ENCODE measurements around the gene CCDC157.

Gene CCDC157

DNA sequence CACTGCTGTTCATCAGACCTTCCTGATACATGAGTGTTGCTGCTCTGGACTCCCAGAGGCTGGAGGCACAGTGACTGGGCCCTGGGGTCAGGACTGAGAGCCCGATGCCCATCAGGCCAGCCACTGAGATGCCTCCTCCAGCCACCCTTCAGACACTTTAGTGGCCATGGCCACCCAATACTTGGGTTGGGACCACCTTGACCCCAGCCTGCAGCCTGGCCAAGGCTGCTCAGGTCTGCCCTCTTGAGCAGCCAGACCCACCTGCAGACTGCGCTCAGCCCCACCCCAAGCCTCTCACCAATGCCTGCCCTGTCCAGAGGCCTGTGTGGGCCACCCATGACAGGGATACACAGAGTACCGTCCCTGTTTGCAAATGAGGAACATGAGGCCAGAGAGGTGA is 26.3 kb downstream of the CCDC157 start:
- H3K4me1 ChIP-seq (ENCODE audit: insufficient read depth, low read length): peaks cover 5% of the 10 kb centered on the region; the same call in 1 of the 2 replicates

DNA sequence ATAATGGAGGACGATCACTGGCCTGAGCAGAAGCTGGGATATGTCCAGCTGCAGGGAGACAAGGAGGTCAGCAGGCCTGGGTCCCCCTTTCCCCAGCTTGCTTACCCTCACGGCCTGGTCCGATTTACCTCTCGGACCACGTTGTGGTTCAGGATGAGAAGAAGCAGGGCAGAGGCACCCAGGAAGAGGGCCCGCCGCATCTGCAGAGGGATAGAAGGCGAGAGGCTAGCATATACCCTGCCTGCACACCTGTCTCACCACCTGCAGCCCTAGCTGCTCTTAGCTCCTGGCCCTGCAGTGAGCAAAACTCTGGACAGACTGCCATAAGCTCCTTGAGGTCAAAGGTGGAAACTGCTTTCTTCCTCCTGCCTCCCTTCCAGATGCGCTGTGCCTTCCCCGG is 29.1 kb downstream of the CCDC157 start:
- Histone ChIP-seq H3K9me3 (ENCODE audit: insufficient read depth, low read depth, low read length) (peaks cover 5% of the 10 kb centered on the region), H3K36me3 (ENCODE audit: insufficient read depth, low read depth, low read length) (peaks cover 14% of the 10 kb centered on the region), H3K9ac (ENCODE audit: low read depth, low read length) (no peak overlapping the region), H3K4me1 (ENCODE audit: insufficient read depth, low read length) (peaks cover 5% of the 10 kb centered on the region; the same call in 1 of the 2 replicates), H3K4me3 (ENCODE audit: low read length) (peak overlapping the region; percentile 72; the same call in 1 of the 2 replicates), H3K27me3 (ENCODE audit: insufficient read depth, low read length) (no peaks in the 10 kb centered on the region), H3K27ac (ENCODE audit: low read length) (no peak overlapping the region)

More for the DNA sequence above, 26.3 kb downstream of the CCDC157 start:
- Histone ChIP-seq H3K27ac (ENCODE audit: low read length) (no peak overlapping the region), H3K36me3 (ENCODE audit: insufficient read depth, low read depth, low read length) (peaks cover 22% of the 10 kb centered on the region), H3K9me3 (ENCODE audit: insufficient read depth, low read depth, low read length) (no peaks in the 10 kb centered on the region), H3K4me3 (ENCODE audit: low read length) (no peak overlapping the region), H3K9ac (ENCODE audit: low read depth, low read length) (no peak overlapping the region), H3K27me3 (ENCODE audit: insufficient read depth, low read length) (no peaks in the 10 kb centered on the region)

DNA sequence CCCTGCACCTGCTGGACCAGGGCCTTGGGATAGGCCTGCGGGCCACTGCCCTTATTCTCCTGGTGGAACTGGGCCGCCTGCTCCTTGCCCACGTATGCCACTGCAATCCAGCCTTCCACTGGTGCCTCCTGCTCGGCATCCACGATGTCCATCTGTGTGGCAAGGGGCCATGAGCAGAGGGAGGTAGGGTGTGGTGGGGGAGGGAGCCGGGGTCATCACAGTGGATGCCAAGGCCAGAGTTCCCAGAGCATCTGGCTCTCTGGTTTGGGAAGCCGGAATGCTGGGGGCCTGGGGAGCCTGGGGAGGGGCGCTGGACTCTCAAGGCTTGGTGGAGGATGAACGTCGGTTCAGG is 29.8 kb downstream of the CCDC157 start:
- Histone ChIP-seq H3K9me3 (ENCODE audit: insufficient read depth, low read depth, low read length) (peaks cover 6% of the 10 kb centered on the region), H3K4me1 (ENCODE audit: insufficient read depth, low read length) (peaks cover 5% of the 10 kb centered on the region; the same call in 1 of the 2 replicates), H3K36me3 (ENCODE audit: insufficient read depth, low read depth, low read length) (peaks cover 10% of the 10 kb centered on the region), H3K4me3 (ENCODE audit: low read length) (peak overlapping the region; percentile 72), H3K27me3 (ENCODE audit: insufficient read depth, low read length) (no peaks in the 10 kb centered on the region), H3K9ac (ENCODE audit: low read depth, low read length) (peak overlapping the region; percentile 70; the same call in 1 of the 2 replicates), H3K27ac (ENCODE audit: low read length) (no peak overlapping the region)

DNA sequence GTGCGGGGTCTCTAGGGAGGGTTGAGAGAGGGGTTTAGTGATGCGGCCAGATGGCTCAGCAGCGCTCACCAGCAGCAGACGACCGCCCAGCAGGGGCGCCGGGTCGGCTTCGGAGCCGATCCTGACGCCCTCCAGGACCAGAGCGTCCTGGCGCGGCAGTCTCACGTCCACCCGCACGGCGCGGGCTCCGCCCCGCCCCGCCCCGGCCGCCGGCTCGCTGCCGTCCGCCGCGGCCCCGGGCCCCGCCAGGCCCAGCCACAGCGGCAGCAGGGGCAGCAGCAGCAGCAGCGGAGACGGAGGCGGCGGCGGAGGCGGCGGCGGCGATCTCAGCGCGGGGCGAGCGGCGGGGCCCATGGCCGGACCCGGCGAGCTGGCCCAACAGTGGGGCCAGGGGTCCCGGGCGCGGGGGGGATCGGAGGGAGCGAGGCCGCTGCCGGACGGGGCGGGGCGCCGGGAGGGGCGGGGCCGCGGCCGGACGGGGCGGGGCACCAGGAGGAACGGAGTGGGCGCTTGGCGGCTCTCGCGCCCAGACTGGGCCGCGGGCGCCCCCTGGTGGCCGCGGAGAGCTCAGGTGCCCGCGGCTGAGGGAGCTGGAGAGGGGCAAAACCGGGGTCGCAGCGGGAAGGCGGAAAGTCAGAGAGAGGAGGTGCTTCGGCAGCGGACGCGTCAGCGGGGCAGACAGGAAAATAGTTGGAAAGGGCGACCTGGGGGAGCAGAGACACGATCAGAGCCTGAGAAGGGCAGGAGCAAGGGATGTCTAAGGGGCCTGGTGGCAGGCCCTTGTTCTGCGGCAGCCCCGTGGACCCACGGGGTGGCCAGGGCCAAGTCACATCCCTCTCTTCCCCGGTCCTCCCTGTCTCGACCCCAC is 30.4 kb downstream of the CCDC157 start, which contains the start of gene RNF215:
TSS of gene RNF215 (minus strand) at position 452 of the 868 bp plus-strand sequence. CDS start at position 354, 98 bp downstream.
- H3K27ac ChIP-seq (ENCODE audit: low read length): no peak within 1 kb of the TSS
- H3K36me3 ChIP-seq (ENCODE audit: insufficient read depth, low read depth, low read length): peaks cover 6% of the 10 kb centered on the region; the same call in 1 of the 2 replicates
- peaks cover 6% of the 10 kb centered on the region for H3K9me3 ChIP-seq (ENCODE audit: insufficient read depth, low read depth, low read length)
- peaks cover 5% of the 10 kb centered on the region; the same call in 1 of the 2 replicates for H3K4me1 ChIP-seq (ENCODE audit: insufficient read depth, low read length)
- no peaks in the 10 kb centered on the region for H3K27me3 ChIP-seq (ENCODE audit: insufficient read depth, low read length)
- peak within 1 kb of the TSS; percentile 70; the same call in 1 of the 2 replicates for H3K9ac ChIP-seq (ENCODE audit: low read depth, low read length)
- peak within 1 kb of the TSS; percentile 72 for H3K4me3 ChIP-seq (ENCODE audit: low read length)

DNA sequence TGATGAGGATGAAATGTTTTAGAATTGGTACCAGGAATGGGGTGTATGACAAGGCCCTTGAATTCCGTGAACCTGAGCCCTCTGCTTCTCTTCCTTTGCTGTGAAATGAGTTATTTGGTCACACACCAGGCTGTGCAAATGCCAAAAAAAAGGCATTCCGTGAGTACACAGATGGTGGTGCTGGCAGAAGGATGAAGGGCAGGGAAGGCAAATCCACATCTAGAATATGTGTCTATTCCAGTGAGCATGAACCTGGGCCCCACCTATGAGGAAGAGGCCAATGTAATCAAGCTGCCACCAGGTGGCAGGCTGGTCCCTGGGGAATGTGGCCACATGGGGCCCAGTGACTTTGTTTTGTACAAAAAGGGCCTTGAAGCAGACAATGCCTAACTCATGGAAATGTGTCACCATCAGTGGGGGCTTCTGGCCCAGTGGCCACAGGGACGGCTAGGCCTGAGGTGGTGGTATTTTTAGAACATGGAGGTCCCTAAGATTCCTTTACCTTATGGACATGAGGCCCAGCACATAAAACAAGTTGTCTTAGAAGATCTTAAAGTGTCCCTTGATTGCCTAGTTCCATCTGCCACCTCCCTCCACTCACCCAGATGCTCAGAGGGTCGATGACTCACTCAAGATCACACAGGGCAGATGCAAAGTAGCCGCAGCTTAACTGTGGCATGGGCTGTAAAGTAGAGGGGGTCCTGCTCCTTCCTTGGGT is 34.3 kb downstream of the CCDC157 start:
- H3K9ac ChIP-seq (ENCODE audit: low read depth, low read length): peak overlapping the region; percentile 22; the same call in 1 of the 2 replicates
- H3K4me3 ChIP-seq (ENCODE audit: low read length): no peak overlapping the region
- peaks cover 10% of the 10 kb centered on the region for H3K27me3 ChIP-seq (ENCODE audit: insufficient read depth, low read length)
- peaks cover 8% of the 10 kb centered on the region; the same call in 1 of the 2 replicates for H3K4me1 ChIP-seq (ENCODE audit: insufficient read depth, low read length)
- H3K27ac ChIP-seq (ENCODE audit: low read length): no peak overlapping the region
- peaks cover 6% of the 10 kb centered on the region for H3K9me3 ChIP-seq (ENCODE audit: insufficient read depth, low read depth, low read length)
- no peaks in the 10 kb centered on the region for H3K36me3 ChIP-seq (ENCODE audit: insufficient read depth, low read depth, low read length)

DNA sequence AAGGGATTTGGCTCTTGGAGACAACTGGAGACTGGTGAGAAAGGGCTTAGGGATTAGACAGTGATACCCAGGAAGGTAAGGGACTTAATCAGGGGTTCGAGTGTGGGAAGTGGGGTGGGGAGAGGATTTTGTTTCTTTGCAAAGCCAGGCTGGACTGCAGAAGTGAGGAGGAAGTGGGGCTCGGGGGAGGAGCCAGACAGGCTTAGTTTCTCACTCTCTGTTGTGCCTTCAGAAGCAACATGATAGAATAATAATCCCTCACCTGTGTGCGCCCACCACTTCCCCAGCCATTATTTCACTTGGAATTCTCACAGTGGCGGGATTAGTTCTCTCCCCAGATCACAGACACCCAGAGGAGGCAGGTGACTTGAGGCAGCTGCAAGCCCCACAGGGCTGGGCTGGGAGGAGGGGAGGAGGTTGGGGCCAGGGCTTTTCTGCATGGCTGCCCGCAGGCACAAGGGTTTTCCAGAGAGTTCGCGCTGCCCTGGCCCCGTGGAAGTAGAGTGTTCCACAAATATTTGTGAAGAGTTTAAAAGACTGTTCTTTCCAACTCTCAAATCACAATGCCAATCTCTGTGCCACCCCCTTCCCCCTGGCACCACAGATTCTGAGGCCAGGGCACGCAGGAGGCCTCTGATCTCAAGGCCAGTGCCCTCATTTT is 36.0 kb downstream of the CCDC157 start:
- H3K36me3 ChIP-seq (ENCODE audit: insufficient read depth, low read depth, low read length): no peaks in the 10 kb centered on the region
- no peak overlapping the region for H3K9ac ChIP-seq (ENCODE audit: low read depth, low read length)
- H3K4me1 ChIP-seq (ENCODE audit: insufficient read depth, low read length): peaks cover 8% of the 10 kb centered on the region
- no peak overlapping the region for H3K4me3 ChIP-seq (ENCODE audit: low read length)
- no peak overlapping the region for H3K27ac ChIP-seq (ENCODE audit: low read length)
- peaks cover 6% of the 10 kb centered on the region for H3K9me3 ChIP-seq (ENCODE audit: insufficient read depth, low read depth, low read length)
- H3K27me3 ChIP-seq (ENCODE audit: insufficient read depth, low read length): peaks cover 27% of the 10 kb centered on the region

DNA sequence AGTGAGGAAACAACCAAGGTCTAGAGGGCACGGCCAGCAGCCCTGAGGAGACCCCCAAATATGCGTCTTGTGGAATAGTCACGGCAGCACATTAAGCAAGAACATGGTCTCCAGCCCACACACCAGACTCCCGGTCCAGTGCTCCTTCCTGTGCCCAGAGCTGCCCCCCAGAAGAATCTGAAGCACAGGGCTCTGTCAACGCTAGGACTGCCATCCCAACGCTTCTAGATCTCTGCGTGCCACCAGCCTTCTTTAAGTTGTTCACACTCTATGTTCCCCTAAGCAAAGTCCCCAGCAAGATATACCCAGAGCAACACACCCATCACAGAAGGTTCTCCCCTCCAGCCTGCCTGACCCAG is 36.5 kb downstream of the CCDC157 start:
- Histone ChIP-seq H3K4me1 (ENCODE audit: insufficient read depth, low read length) (peaks cover 8% of the 10 kb centered on the region), H3K9ac (ENCODE audit: low read depth, low read length) (no peak overlapping the region), H3K4me3 (ENCODE audit: low read length) (no peak overlapping the region), H3K27ac (ENCODE audit: low read length) (no peak overlapping the region), H3K9me3 (ENCODE audit: insufficient read depth, low read depth, low read length) (peaks cover 6% of the 10 kb centered on the region), H3K36me3 (ENCODE audit: insufficient read depth, low read depth, low read length) (no peaks in the 10 kb centered on the region), H3K27me3 (ENCODE audit: insufficient read depth, low read length) (peaks cover 32% of the 10 kb centered on the region)

DNA sequence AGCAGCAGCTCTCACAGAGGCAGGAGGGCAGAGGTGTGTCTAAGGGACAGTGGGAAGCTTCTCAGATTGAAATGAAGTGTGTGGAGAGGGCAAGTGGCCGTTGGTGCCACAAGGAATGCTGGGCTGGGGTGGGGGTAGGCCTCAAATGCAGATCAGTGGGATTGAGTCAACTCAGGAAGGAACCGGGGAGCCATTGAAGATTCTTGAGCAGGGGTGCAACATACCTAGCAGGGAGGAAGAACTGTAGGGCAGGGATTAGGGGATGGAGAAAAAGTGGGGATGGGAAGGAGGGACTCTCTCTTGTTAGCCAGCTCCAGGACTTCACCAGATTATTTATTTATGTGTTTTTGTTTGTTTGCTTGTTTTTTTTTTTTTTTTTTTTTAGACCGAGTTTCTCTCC is 37.1 kb downstream of the CCDC157 start:
- peaks cover 6% of the 10 kb centered on the region for H3K9me3 ChIP-seq (ENCODE audit: insufficient read depth, low read depth, low read length)
- H3K27me3 ChIP-seq (ENCODE audit: insufficient read depth, low read length): peaks cover 38% of the 10 kb centered on the region
- no peak overlapping the region for H3K27ac ChIP-seq (ENCODE audit: low read length)
- H3K4me1 ChIP-seq (ENCODE audit: insufficient read depth, low read length): peaks cover 8% of the 10 kb centered on the region
- no peak overlapping the region for H3K9ac ChIP-seq (ENCODE audit: low read depth, low read length)
- no peak overlapping the region for H3K4me3 ChIP-seq (ENCODE audit: low read length)
- H3K36me3 ChIP-seq (ENCODE audit: insufficient read depth, low read depth, low read length): no peaks in the 10 kb centered on the region

DNA sequence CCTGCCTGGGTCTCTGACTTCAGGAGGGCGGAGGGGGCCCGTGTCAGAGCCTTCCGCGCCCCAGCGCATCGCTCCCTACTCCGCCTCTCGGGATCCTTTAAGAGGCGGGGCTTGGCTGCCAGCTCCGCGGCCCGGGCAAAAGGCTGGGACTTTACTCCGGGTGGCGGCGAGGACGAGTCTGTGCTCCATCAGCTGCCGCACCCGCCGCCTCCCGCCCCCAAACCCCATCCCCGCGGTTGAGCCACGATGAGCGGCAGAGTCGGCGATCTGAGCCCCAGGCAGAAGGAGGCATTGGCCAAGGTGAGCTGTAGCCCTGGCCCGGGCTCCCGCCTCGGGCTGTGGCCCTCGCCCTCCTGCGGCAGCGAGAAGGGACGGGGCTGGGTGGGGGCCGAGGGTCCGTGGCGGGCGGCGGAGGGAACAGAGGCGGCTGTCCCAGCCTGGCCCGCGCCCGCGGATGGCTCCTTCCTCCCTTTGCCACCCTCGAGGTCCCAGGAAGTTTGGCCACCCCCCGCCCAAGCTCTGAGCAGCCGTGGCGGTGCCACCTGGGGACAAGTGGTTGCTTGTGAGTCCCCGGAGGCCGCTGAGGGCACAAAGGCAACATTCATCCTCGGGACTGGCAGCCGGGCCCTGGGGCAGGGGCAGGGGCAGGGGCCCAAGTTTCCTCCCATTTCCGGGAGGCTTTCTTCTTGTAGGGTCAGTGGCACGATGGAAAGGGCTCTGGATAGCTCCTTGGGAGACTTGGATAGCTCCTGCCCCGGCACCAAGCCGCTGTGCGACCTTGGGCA is 40.3 kb downstream of the CCDC157 start, which contains the start of gene SEC14L2:
TSS of gene SEC14L2 (plus strand) at position 148 of the 785 bp plus-strand sequence. CDS start at position 247, 99 bp downstream.
- H3K4me1 ChIP-seq (ENCODE audit: insufficient read depth, low read length): peaks cover 11% of the 10 kb centered on the region
- H3K36me3 ChIP-seq (ENCODE audit: insufficient read depth, low read depth, low read length): no peaks in the 10 kb centered on the region
- H3K9ac ChIP-seq (ENCODE audit: low read depth, low read length): peak within 1 kb of the TSS; percentile 56; the same call in 1 of the 2 replicates
- H3K27me3 ChIP-seq (ENCODE audit: insufficient read depth, low read length): peaks cover 47% of the 10 kb centered on the region
- peak within 1 kb of the TSS; percentile 68 for H3K4me3 ChIP-seq (ENCODE audit: low read length)
- H3K27ac ChIP-seq (ENCODE audit: low read length): no peak within 1 kb of the TSS
- H3K9me3 ChIP-seq (ENCODE audit: insufficient read depth, low read depth, low read length): no peaks in the 10 kb centered on the region

DNA sequence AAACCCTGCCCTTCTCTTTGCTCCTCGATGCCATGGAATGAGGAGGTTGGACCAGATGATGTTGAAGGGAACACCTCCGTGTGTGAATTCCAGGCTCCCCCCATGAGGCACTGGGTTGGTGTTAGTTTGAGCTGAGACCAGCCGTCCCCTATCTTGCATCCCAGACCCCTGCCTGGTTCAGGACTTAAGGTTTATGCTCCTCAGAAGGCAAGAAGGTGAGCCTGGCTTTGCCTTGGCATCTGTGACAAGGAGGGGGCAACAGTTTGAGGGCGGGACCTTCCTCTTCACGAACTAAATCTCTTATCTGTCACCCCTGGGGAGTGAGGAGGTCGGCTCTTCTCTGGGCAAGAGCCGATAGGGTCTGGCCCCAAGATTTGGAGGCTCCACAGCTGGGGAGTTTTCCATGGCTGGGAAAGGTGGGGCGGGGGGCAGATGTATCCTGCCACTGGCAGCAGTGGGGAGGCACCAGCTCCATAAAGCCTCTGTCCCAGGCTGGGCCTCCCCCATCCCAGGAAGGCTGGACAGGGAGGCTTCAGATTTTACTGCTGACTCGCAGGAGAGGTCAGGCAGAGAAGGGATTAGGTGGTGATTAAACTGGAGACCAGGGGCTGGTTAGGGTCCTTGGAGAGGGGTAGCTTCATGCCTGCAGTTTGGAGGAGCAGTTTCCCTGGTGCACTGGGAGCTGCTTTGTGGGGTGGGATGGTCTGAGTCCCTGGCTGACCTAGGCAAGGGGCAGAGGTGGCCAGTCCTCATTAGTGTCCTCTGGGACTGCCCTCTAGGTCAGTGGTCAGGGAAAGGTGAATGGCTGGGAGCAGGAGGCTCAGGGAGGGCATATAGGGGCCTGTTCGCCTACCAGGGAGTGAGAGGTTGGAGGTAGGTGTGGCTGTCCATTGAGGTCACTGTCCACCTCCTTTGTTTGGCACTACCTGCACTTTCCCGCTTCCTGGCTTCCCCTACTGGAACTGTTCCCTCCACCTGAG is 41.1 kb downstream of the CCDC157 start:
- H3K36me3 ChIP-seq (ENCODE audit: insufficient read depth, low read depth, low read length): no peaks in the 10 kb centered on the region
- H3K27ac ChIP-seq (ENCODE audit: low read length): no peak overlapping the region
- peaks cover 11% of the 10 kb centered on the region for H3K4me1 ChIP-seq (ENCODE audit: insufficient read depth, low read length)
- peaks cover 47% of the 10 kb centered on the region for H3K27me3 ChIP-seq (ENCODE audit: insufficient read depth, low read length)
- peak overlapping the region; percentile 56; the same call in 1 of the 2 replicates for H3K9ac ChIP-seq (ENCODE audit: low read depth, low read length)
- H3K9me3 ChIP-seq (ENCODE audit: insufficient read depth, low read depth, low read length): no peaks in the 10 kb centered on the region
- peak overlapping the region; percentile 68 for H3K4me3 ChIP-seq (ENCODE audit: low read length)
